HCT116 (cell line): ENCODE data around the gene COPA.

Source experiments
- ATF3 ChIP-seq: IDR thresholded peaks from 2 replicates; pipeline ENCODE4 v1.6.1; 2012
- CEBPB ChIP-seq: IDR thresholded peaks from 2 replicates; pipeline ENCODE4 v1.6.1; 2012; ENCODE audit warnings: low read depth
- EGR1 ChIP-seq: IDR thresholded peaks from 2 replicates; pipeline ENCODE4 v1.6.1; 2012; ENCODE audit warnings: low read depth
- JUND ChIP-seq: IDR thresholded peaks from 2 replicates; pipeline ENCODE4 v1.6.1; 2012
- MAX ChIP-seq: IDR thresholded peaks from 2 replicates; pipeline ENCODE4 v1.6.1; 2012
- POLR2A ChIP-seq: IDR thresholded peaks from 2 replicates; pipeline ENCODE4 v1.7.0; 2011; ENCODE audit warnings: borderline replicate concordance; ENCODE audit not compliant: insufficient read depth, insufficient read length; ENCODE audit errors: extremely low read depth
- RAD21 ChIP-seq: IDR thresholded peaks from 2 replicates; pipeline ENCODE4 v1.6.1; 2012; ENCODE audit warnings: low read depth, mild to moderate bottlenecking
- REST ChIP-seq: IDR thresholded peaks from 2 replicates; pipeline ENCODE4 v1.6.1; 2012; ENCODE audit warnings: low read depth
- YY1 ChIP-seq: IDR thresholded peaks from 2 replicates; pipeline ENCODE4 v1.6.1; 2011; ENCODE audit warnings: low read length, low read depth, moderate library complexity, mild to moderate bottlenecking; ENCODE audit not compliant: insufficient replicate concordance; ENCODE audit errors: extremely low read depth
- ZFX ChIP-seq: fragments of 450-650 bp; IDR thresholded peaks from 2 replicates; pipeline ENCODE4 v1.6.1; 2017
- ZNF274 ChIP-seq: fragments of 200-500 bp; sonication (Bioruptor generic); IDR thresholded peaks from 2 replicates; pipeline ENCODE4 v1.6.1; 2014; ENCODE audit warnings: mild to moderate bottlenecking, low read depth, low read length, inconsistent platforms
- TF ChIP-seq, protein P1 (sequence below), 3 experiments: fragments of 200-600 bp in 1 of 3; sonication (generic) in 1 of 3; IDR thresholded peaks in 2 of 3; conservative IDR thresholded peaks in 1 of 3; 2 replicates each; pipeline ENCODE4 v1.5.1; 2012 to 2017; ENCODE audit warnings: low read depth in 2 of 3, low read length in 2 of 3, antibody characterized with exemption in 1 of 3, borderline replicate concordance in 1 of 3, control low read depth in 1 of 3, mild to moderate bottlenecking in 1 of 3, mixed read lengths in 1 of 3, mixed run types in 1 of 3, moderate library complexity in 1 of 3; ENCODE audit not compliant: insufficient read depth in 1 of 3

DNA sequence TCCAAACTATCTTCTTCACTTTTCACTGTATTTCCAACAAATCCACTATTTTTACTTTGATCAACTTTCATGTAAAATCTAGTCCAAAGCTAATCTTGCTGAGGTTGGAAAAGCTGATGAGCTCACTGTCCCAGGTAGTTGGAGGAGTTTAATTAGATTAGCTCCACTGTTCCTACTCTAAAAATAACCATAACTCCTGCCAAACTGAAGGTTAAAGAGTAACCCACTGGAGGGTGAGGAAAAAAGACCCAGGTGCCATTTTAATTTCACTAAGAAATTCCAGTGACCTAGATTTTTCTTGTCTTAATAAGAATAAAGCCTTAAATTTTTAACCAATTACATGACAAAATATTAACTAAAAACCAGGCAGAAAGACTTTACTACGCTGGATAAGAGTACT lies 96.0 kb downstream of the COPA start:
- no peak for TF ChIP-seq RAD21
- no peak for TF ChIP-seq EGR1
- TF ChIP-seq, protein P1, sequence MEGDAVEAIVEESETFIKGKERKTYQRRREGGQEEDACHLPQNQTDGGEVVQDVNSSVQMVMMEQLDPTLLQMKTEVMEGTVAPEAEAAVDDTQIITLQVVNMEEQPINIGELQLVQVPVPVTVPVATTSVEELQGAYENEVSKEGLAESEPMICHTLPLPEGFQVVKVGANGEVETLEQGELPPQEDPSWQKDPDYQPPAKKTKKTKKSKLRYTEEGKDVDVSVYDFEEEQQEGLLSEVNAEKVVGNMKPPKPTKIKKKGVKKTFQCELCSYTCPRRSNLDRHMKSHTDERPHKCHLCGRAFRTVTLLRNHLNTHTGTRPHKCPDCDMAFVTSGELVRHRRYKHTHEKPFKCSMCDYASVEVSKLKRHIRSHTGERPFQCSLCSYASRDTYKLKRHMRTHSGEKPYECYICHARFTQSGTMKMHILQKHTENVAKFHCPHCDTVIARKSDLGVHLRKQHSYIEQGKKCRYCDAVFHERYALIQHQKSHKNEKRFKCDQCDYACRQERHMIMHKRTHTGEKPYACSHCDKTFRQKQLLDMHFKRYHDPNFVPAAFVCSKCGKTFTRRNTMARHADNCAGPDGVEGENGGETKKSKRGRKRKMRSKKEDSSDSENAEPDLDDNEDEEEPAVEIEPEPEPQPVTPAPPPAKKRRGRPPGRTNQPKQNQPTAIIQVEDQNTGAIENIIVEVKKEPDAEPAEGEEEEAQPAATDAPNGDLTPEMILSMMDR (IDR thresholded peaks at IDR 0.05 in 2 of 3, conservative IDR thresholded peaks at IDR 0.05 in 1 of 3; ENCODE audit: borderline replicate concordance in 1 of 3, insufficient read depth in 1 of 3, low read depth in 2 of 3, low read length in 2 of 3), result no peak
- TF ChIP-seq MAX, result no peak
- TF ChIP-seq POLR2A, result no peak
- TF ChIP-seq REST, result no peak
- TF ChIP-seq CEBPB, result no peak
- TF ChIP-seq JUND, result no peak
- TF ChIP-seq YY1, result no peak
- no peak for TF ChIP-seq ATF3
- TF ChIP-seq ZFX, result no peak
- no peak for TF ChIP-seq ZNF274
